Mesenchymal stem cell (in vitro differentiated cells and primary cell): ENCODE data around the gene FOXK2.

Experiments
- DNase-seq: peaks from one replicate; pipeline ENCODE4 v3.0.0-alpha.2; 2013
- H2AFZ ChIP-seq: one replicate; pipeline ENCODE4 v1.6.1; 2013; ENCODE audit warnings: low read depth, mild to moderate bottlenecking, control low read depth, inconsistent platforms, low read length, moderate library complexity
- H2AK5ac ChIP-seq: 2 replicates; pipeline ENCODE4 v1.6.1; 2013; ENCODE audit warnings: low read length, moderate library complexity, mild to moderate bottlenecking, inconsistent platforms; ENCODE audit not compliant: severe bottlenecking
- H2BK120ac ChIP-seq: one replicate; pipeline ENCODE4 v1.6.1; 2013; ENCODE audit warnings: low read depth, mild to moderate bottlenecking, inconsistent platforms, low read length, moderate library complexity
- H2BK12ac ChIP-seq, 2 experiments: one replicate each; pipeline ENCODE4 v1.6.1; 2013; ENCODE audit warnings: inconsistent platforms in 2 of 2, low read length in 2 of 2, mild to moderate bottlenecking in 2 of 2, moderate library complexity in 2 of 2, control low read depth in 1 of 2
- H2BK15ac ChIP-seq: one replicate; pipeline ENCODE4 v1.6.1; 2013; ENCODE audit warnings: mild to moderate bottlenecking, low read depth, inconsistent platforms; ENCODE audit not compliant: poor library complexity, severe bottlenecking
- H2BK5ac ChIP-seq: 2 replicates; pipeline ENCODE4 v1.6.1; 2013; ENCODE audit warnings: low read depth, mild to moderate bottlenecking, low read length, control low read depth, inconsistent platforms; ENCODE audit not compliant: poor library complexity, severe bottlenecking
- H3K14ac ChIP-seq, 2 experiments: one replicate each; pipeline ENCODE4 v1.6.1; 2013; ENCODE audit warnings: inconsistent platforms in 2 of 2, low read length in 2 of 2, control low read depth in 1 of 2, mild to moderate bottlenecking in 1 of 2, moderate library complexity in 1 of 2
- H3K18ac ChIP-seq, 2 experiments: one replicate each; pipeline ENCODE4 v1.6.1; 2013; ENCODE audit warnings: inconsistent platforms in 2 of 2, low read length in 2 of 2, control low read depth in 1 of 2, low read depth in 1 of 2, mild to moderate bottlenecking in 1 of 2
- H3K23ac ChIP-seq, 2 experiments: one replicate each; pipeline ENCODE4 v1.6.1; 2013; ENCODE audit warnings: inconsistent platforms in 2 of 2, low read length in 2 of 2, mild to moderate bottlenecking in 2 of 2, moderate library complexity in 2 of 2, control low read depth in 1 of 2
- H3K27ac ChIP-seq: 2 replicates; pipeline ENCODE4 v1.5.1; 2013; ENCODE audit warnings: mild to moderate bottlenecking, moderate library complexity, low read length, control low read depth, inconsistent platforms; ENCODE audit not compliant: poor library complexity, severe bottlenecking
- H3K27me3 ChIP-seq, 2 experiments: 2 replicates each; pipeline versions ENCODE4 v1.6.1 to v1.7.0; 2013; ENCODE audit warnings: low read length in 2 of 2, mild to moderate bottlenecking in 2 of 2, moderate library complexity in 2 of 2, control low read depth in 1 of 2, inconsistent platforms in 1 of 2; ENCODE audit not compliant: control insufficient read depth in 1 of 2, insufficient read depth in 1 of 2
- H3K36me3 ChIP-seq, 2 experiments: 2 replicates each; pipeline versions ENCODE4 v1.6.1 to v1.7.0; 2013; ENCODE audit warnings: low read length in 2 of 2, control low read depth in 1 of 2, inconsistent platforms in 1 of 2, low read depth in 1 of 2, mild to moderate bottlenecking in 1 of 2; ENCODE audit not compliant: insufficient read depth in 2 of 2, control insufficient read depth in 1 of 2
- H3K4ac ChIP-seq, 2 experiments: one replicate each; pipeline ENCODE4 v1.6.1; 2013; ENCODE audit warnings: inconsistent platforms in 2 of 2, low read length in 2 of 2, mild to moderate bottlenecking in 2 of 2, moderate library complexity in 2 of 2, control low read depth in 1 of 2, low read depth in 1 of 2
- H3K4me1 ChIP-seq: 2 replicates; pipeline ENCODE4 v1.6.1; 2013; ENCODE audit warnings: low read depth, low read length, control low read depth; ENCODE audit not compliant: control insufficient read depth, insufficient read depth
- H3K4me2 ChIP-seq: 2 replicates; pipeline ENCODE4 v1.6.1; 2013; ENCODE audit warnings: low read length, mild to moderate bottlenecking, inconsistent platforms; ENCODE audit not compliant: poor library complexity, severe bottlenecking
- H3K4me3 ChIP-seq, 2 experiments: 2 replicates each; pipeline versions ENCODE4 v1.5.1 to v1.7.0; 2013; ENCODE audit warnings: low read length in 2 of 2, mild to moderate bottlenecking in 2 of 2, control low read depth in 1 of 2, low read depth in 1 of 2; ENCODE audit not compliant: insufficient read depth in 1 of 2
- H3K79me1 ChIP-seq: replicated peaks from 2 replicates; pipeline ENCODE4 v1.6.1; 2013; ENCODE audit warnings: mild to moderate bottlenecking, control low read depth, low read length, inconsistent platforms; ENCODE audit not compliant: poor library complexity, severe bottlenecking
- H3K9ac ChIP-seq: 2 replicates; pipeline ENCODE4 v1.7.0; 2013; ENCODE audit warnings: mild to moderate bottlenecking, low read length, moderate library complexity
- H3K9me3 ChIP-seq: 2 replicates; pipeline ENCODE4 v1.7.0; 2013; ENCODE audit warnings: mild to moderate bottlenecking, low read length; ENCODE audit not compliant: control insufficient read depth
- H4K8ac ChIP-seq: one replicate; pipeline ENCODE4 v1.6.1; 2013; ENCODE audit warnings: inconsistent platforms, mild to moderate bottlenecking, low read length, moderate library complexity
- H4K91ac ChIP-seq: one replicate; pipeline ENCODE4 v1.6.1; 2013; ENCODE audit warnings: mild to moderate bottlenecking, low read length, inconsistent platforms
- WGBS: methylation state at CpG from one replicate; pipeline ENCODE4 v1.1.7; 2013; ENCODE audit warnings: mixed read lengths; 5-methylcytosine and 5-hydroxymethylcytosine counted together

Gene FOXK2

GRCh38 chr17:82544431-82545070 lies 25.0 kb downstream of the FOXK2 start:
- Histone ChIP-seq H3K79me1 (peaks cover 14% of the 10 kb centered on the region), H3K4ac (no peak overlapping the region), H2BK12ac (no peak overlapping the region), H3K9me3 (no peaks in the 10 kb centered on the region), H2AK5ac (no peak overlapping the region), H3K9ac (peak overlapping the region; percentile 32), H4K8ac (no peak overlapping the region), H3K14ac (no peak overlapping the region), H2BK15ac (no peak overlapping the region), H2BK5ac (no peak overlapping the region), H3K4me1 (peaks cover 4% of the 10 kb centered on the region), H3K27me3 (no peaks in the 10 kb centered on the region), H4K91ac (no peak overlapping the region), H3K23ac (no peak overlapping the region), H2BK120ac (no peak overlapping the region), H3K4me3 (no peak overlapping the region), H3K4me2 (no peak overlapping the region), H3K27ac (no peak overlapping the region), H3K36me3 (no peaks in the 10 kb centered on the region), H3K18ac (no peak overlapping the region), H2AFZ (no peak overlapping the region)
- 95% methylated on average over 16 of the region's 16 CpGs for WGBS
- no peak for DNase-seq

GRCh38 chr17:82545071-82545462 lies 25.5 kb downstream of the FOXK2 start:
- Histone ChIP-seq H3K27ac (no peak overlapping the region), H3K23ac (no peak overlapping the region), H3K18ac (no peak overlapping the region), H3K4ac (no peak overlapping the region), H4K91ac (no peak overlapping the region), H3K9ac (peak overlapping the region; percentile 32), H3K79me1 (peaks cover 16% of the 10 kb centered on the region), H2BK15ac (no peak overlapping the region), H3K4me2 (no peak overlapping the region), H3K4me3 (no peak overlapping the region), H2BK12ac (no peak overlapping the region), H3K9me3 (no peaks in the 10 kb centered on the region), H3K14ac (no peak overlapping the region), H2AFZ (no peak overlapping the region), H3K36me3 (no peaks in the 10 kb centered on the region), H4K8ac (no peak overlapping the region), H2BK120ac (no peak overlapping the region), H3K4me1 (peaks cover 4% of the 10 kb centered on the region), H3K27me3 (no peaks in the 10 kb centered on the region), H2BK5ac (no peak overlapping the region), H2AK5ac (no peak overlapping the region)
- DNase-seq = no peak
- WGBS = 94% methylated on average over 8 of the region's 8 CpGs

- Histone ChIP-seq H2AK5ac (no peak overlapping the region), H3K9me3 (no peaks in the 10 kb centered on the region), H3K4me3 (no peak overlapping the region), H4K8ac (no peak overlapping the region), H2BK120ac (no peak overlapping the region), H3K36me3 (no peaks in the 10 kb centered on the region), H3K79me1 (peaks cover 16% of the 10 kb centered on the region), H2BK12ac (no peak overlapping the region), H2BK5ac (no peak overlapping the region), H3K18ac (no peak overlapping the region), H3K27ac (no peak overlapping the region), H3K23ac (no peak overlapping the region), H4K91ac (no peak overlapping the region), H3K4ac (no peak overlapping the region), H3K9ac (no peak overlapping the region), H3K27me3 (no peaks in the 10 kb centered on the region), H3K14ac (no peak overlapping the region), H3K4me1 (peaks cover 15% of the 10 kb centered on the region), H2BK15ac (no peak overlapping the region), H3K4me2 (no peak overlapping the region), H2AFZ (no peak overlapping the region)
- DNase-seq = no peak
- WGBS = 97% methylated on average over 4 of the region's 4 CpGs
Observed at GRCh38 chr17:82547981-82548380, 28.4 kb downstream of the FOXK2 start.

GRCh38 chr17:82548681-82549303 lies 29.3 kb downstream of the FOXK2 start:
- Histone ChIP-seq H3K18ac (no peak overlapping the region), H3K4me3 (no peak overlapping the region)
- 88% methylated on average over 14 of the region's 15 CpGs for WGBS

More at GRCh38 chr17:82548681-82549303, 29.3 kb downstream of the FOXK2 start:
- H3K4ac ChIP-seq = no peak overlapping the region
- H2BK15ac ChIP-seq = no peak overlapping the region
- peaks cover 15% of the 10 kb centered on the region for H3K79me1 ChIP-seq
- no peak overlapping the region for H3K23ac ChIP-seq
- H3K14ac ChIP-seq = no peak overlapping the region
- peak overlapping the region; percentile 38 for H3K9ac ChIP-seq
- H3K9me3 ChIP-seq = no peaks in the 10 kb centered on the region
- H2AFZ ChIP-seq = no peak overlapping the region
- H4K8ac ChIP-seq = no peak overlapping the region
- H2BK120ac ChIP-seq = no peak overlapping the region
- H3K4me1 ChIP-seq = peaks cover 20% of the 10 kb centered on the region
- H2BK5ac ChIP-seq = no peak overlapping the region
- H3K27me3 ChIP-seq = no peaks in the 10 kb centered on the region
- no peak for DNase-seq
- H3K36me3 ChIP-seq = no peaks in the 10 kb centered on the region
- H3K27ac ChIP-seq = no peak overlapping the region
- no peak overlapping the region for H2BK12ac ChIP-seq
- peak overlapping the region; percentile 18 for H4K91ac ChIP-seq
- H3K4me2 ChIP-seq = no peak overlapping the region
- H2AK5ac ChIP-seq = no peak overlapping the region
